Fibroblast of skin of right quadriceps (primary cell): Measurements from ENCODE around the gene WFIKKN2.
"Not testable (repeated sequence)": the region's sequence is repeated elsewhere in the genome, so short reads cannot be mapped to it uniquely, and the experiment has no call there.

ENCODE experiments used
- DNase-seq: peaks from one replicate; pipeline ENCODE4 v3.0.0-alpha.2; 2013

The WFIKKN2 gene

DNA sequence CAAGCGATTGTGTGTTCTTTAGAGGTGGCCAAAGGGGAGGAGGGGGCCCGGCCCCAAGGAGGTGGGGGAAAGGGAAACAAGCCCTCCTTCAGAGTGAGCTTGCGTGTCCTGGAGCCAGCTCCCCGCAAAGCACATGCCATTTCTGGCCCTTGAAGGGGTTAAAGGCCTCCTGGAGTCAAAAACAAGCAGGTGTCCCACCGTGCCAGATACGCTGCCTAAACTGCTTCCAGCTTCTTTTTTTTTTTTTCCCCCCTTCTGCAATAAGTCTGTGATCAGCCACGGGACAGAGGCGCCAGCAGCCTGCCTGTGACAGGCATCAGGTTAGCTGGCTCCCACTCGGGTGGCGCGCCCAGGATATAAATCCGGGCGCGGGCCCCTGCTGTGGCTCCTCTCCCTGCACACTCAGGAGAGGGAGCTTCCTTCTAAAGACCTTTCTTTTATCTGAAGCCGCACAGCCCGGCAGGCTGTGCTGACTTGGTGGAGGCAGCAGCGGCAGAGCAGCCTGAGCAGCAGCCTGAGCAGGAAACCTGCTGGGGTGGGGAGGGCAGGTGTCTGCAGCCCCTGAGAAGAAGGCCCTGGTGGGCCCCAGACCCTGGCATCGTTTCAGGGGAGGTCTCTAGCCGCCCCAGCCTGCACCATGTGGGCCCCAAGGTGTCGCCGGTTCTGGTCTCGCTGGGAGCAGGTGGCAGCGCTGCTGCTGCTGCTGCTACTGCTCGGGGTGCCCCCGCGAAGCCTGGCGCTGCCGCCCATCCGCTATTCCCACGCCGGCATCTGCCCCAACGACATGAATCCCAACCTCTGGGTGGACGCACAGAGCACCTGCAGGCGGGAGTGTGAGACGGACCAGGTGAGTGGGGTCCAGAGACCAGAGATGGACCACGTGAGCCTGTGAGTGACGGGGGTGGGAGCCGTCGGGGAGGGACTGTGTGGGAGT is at the start of gene WFIKKN2:
Gene WFIKKN2 (plus strand): TSS at position 286 of the 934 bp plus-strand sequence. CDS start 352 bp downstream, at position 638.
- no peak for DNase-seq

- peak; percentile 30 for DNase-seq
Observed at GRCh38 chr17:50785946-50786570, 49.3 kb upstream of the WFIKKN2 start.

GRCh38 chr17:50787106-50787505 is 48.3 kb upstream of the WFIKKN2 start:
- no peak for DNase-seq

GRCh38 chr17:50790618-50791017 is 44.8 kb upstream of the WFIKKN2 start:
- no peak for DNase-seq

- DNase-seq: no peak
Observed at GRCh38 chr17:50792132-50792531, 43.3 kb upstream of the WFIKKN2 start.

DNA sequence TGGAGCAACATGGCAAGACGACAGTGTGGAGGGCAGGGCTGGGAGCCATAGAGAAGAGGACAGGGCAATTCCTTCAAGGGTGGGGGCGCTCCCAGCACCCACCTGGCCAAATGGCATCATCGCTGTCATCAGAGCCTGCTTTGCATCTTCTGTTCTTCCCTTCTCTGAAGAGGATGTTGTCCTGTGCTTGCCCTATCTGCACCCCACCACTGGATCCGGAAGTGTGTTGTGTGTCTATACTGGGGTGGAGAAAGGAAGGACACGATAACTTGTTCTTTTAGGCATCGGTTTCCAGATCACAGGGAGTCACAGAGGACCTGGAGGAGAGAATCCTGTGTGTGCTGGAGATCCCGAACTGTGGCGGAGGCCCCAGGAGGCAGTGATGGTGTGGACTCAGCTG is 42.4 kb upstream of the WFIKKN2 start:
- no peak for DNase-seq

DNA sequence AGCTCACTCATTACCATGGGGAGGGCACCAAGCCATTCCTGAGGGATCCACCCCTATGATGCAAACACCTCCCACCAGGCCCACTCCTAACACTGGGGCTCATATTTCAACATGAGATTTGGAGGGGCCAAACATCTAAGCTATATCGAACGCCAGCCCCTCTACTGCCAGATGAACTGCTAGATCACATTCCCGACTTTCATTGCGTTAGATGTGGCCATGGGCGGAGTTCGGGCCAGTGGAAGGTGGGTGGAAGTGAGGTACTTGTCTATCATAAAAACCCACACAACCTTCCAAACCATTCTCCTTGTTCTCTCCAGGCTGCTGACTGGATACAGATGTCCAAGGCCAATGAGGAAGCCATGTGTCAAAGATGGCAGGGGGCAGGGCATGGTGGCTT is 41.0 kb upstream of the WFIKKN2 start:
- DNase-seq: no peak

GRCh38 chr17:50797135-50797810 is 38.1 kb upstream of the WFIKKN2 start:
- DNase-seq: no peak

- DNase-seq: no peak
Observed at GRCh38 chr17:50798424-50799288, 36.7 kb upstream of the WFIKKN2 start.

- DNase-seq: no peak
Observed at GRCh38 chr17:50799582-50799981, 35.8 kb upstream of the WFIKKN2 start.

- no peak for DNase-seq
Observed at GRCh38 chr17:50800196-50800700, 35.1 kb upstream of the WFIKKN2 start.

GRCh38 chr17:50802609-50803571 is 32.5 kb upstream of the WFIKKN2 start:
- no peak for DNase-seq

DNA sequence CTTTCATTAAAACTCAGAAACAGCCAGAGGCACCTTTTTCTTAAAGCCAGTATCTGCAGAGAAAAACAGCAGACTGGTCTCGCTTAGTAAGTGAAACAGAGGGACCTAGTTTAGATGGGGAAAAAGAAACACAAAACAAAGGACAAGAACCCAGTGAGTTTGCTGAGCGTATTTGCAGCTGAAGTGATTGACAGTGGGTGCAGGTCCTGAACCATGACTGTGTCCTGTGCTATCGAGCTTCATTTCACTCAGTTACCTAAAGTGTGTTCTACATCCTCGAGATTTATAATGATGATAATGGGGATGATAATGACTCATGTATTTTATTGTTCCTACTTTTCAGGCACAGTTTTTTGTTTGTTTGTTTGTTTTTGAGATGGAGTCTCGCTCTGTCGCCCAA is 31.7 kb upstream of the WFIKKN2 start:
- no peak for DNase-seq

DNA sequence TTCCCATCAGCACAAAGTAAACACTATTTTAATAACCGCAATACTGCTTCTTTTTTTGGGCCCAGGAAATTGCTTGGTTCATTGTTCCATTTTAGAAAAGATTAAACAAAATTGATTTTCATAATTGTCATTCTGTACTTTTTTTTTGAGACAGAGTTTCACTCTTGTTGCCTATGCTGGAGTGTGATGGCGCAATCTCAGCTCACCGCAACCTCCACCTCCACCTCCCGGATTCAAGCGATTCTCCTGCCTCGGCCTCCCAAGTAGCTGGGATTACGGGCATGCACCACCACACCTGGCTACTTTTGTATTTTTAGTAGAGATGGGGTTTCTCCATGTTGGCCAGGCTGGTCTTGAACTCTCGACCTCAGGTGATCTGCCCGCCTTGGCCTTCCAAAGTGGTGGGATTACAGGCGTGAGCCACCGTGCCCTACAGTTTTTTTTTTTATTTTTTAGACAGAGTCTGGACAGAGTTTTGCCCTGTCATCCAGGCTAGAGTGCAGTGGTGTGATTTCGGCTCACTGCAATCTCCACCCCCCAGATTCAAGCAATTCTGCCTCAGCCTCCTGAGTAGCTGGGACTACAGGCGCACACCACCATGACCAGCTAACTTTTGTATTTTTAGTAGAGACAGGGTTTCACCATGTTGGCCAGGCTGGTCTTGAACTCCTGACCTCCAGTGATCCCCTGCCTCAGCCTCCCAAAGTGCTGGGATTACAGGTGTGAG is 30.5 kb upstream of the WFIKKN2 start:
- DNase-seq: not testable (repeated sequence)

- no peak for DNase-seq
Observed at GRCh38 chr17:50805486-50805885, 29.9 kb upstream of the WFIKKN2 start.

DNA sequence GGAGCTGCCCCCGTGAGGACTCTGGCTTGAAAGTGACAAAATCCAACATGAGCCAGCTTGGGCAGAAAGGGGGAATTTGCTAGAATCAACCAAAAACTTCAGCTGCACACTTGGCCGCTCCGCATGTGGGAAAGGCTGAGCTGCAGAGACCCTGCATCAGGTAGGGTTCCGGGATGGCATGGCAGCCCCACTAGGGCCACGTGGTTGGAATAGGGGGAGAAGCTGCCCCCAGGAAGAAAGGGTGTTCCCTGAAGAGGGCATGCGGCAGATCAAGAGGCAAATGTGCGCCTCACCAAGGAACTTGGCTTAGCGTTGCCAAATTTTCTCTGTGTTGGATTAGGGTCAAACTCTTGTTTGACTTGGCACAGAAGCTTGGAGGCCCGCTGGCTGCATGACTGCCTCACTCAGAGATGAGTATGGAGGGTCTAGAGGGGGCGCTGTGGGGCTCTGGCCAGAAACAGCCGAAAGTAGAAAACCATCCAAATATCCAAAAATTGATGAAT is 29.2 kb upstream of the WFIKKN2 start:
- DNase-seq: no peak

GRCh38 chr17:50807009-50807408 is 28.4 kb upstream of the WFIKKN2 start:
- peak; percentile 46 for DNase-seq

DNA sequence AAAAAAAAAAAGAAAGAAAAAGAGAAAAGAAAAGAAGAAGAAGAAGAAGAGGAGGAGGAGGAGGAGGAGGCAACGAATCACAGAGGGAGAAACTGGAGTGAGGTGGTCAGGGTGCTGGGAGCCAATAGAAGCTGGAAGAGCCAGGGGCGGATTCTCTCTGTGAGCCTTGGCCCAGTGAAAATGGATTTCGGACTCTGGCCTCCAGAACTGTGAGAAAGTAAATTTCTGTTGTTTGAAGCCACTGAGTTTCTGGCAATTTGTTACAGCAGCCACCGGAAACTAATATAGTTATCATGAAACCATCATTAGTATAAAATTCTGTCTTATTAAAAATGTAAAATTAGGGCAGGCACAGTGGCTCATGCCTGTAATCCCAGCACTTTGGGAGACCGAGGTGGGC is 27.7 kb upstream of the WFIKKN2 start:
- no peak for DNase-seq

- no peak for DNase-seq
Observed at GRCh38 chr17:50808413-50808812, 27.0 kb upstream of the WFIKKN2 start.

DNA sequence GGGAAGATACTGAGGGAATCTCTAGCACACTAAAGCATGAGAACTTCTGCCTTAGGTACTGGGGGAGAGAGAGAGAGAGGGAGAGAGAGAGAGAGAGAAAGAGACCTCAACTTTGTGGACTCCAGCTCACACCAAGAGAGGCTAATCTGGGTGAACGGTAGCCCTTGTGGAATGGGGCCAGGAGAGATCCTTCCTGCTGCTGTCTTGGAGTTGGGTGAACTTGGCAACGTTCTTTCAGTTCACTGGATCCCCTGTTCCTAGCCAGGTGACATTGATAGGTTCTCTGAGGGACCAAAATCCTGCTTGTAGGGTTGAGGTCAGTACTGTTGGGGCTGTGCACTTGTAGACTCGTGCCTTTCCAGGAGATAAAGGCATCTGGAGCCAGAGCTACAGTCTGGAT is 26.5 kb upstream of the WFIKKN2 start:
- DNase-seq: no peak
